H9 (cell line): Measurements from ENCODE around the gene SRSF7. TPM values are rescaled to one million over a fixed set of nuclear protein-coding genes. Genes with fewer than 3 reads are reported as not detected.

Source experiments
- DNase-seq: peaks from one replicate; pipeline ENCODE4 v3.0.0-alpha.2; 2017
- H2AFZ ChIP-seq: one replicate; pipeline ENCODE4 v1.6.1; 2013; ENCODE audit warnings: mild to moderate bottlenecking, low read length, control low read depth, moderate library complexity
- H2AK5ac ChIP-seq: 2 replicates; pipeline ENCODE4 v1.6.1; 2013; ENCODE audit warnings: low read length, control low read depth, mixed read lengths; ENCODE audit not compliant: insufficient read length
- H2BK120ac ChIP-seq: one replicate; pipeline ENCODE4 v1.6.1; 2013; ENCODE audit warnings: low read depth, mild to moderate bottlenecking, low read length, control low read depth, inconsistent platforms; ENCODE audit not compliant: poor library complexity, severe bottlenecking
- H2BK12ac ChIP-seq: 2 replicates; pipeline ENCODE4 v1.6.1; 2013; ENCODE audit warnings: low read length, control low read depth, mixed read lengths, low read depth; ENCODE audit not compliant: insufficient read length
- H2BK15ac ChIP-seq: 2 replicates; pipeline ENCODE4 v1.6.1; 2013; ENCODE audit warnings: low read depth, low read length, control low read depth
- H2BK20ac ChIP-seq: one replicate; pipeline ENCODE4 v1.6.1; 2013; ENCODE audit warnings: low read depth, mild to moderate bottlenecking, low read length, control low read depth, inconsistent platforms; ENCODE audit not compliant: poor library complexity, severe bottlenecking
- H2BK5ac ChIP-seq: 2 replicates; pipeline ENCODE4 v1.6.1; 2013; ENCODE audit warnings: low read length, control low read depth, mixed read lengths; ENCODE audit not compliant: insufficient read length
- H3K14ac ChIP-seq: 2 replicates; pipeline ENCODE4 v1.6.1; 2013; ENCODE audit warnings: low read length, control low read depth; ENCODE audit not compliant: insufficient read depth
- H3K18ac ChIP-seq: 2 replicates; pipeline ENCODE4 v1.6.1; 2013; ENCODE audit warnings: low read depth, mild to moderate bottlenecking, mixed read lengths, low read length, control low read depth; ENCODE audit not compliant: insufficient read length
- H3K23ac ChIP-seq: 2 replicates; pipeline ENCODE4 v1.6.1; 2013; ENCODE audit warnings: low read length, control low read depth, mixed read lengths, low read depth; ENCODE audit not compliant: insufficient read length
- H3K23me2 ChIP-seq: 2 replicates; pipeline ENCODE4 v1.6.1; 2013; ENCODE audit warnings: low read depth, mild to moderate bottlenecking, mixed read lengths, low read length, control low read depth; ENCODE audit not compliant: insufficient read length, poor library complexity, severe bottlenecking
- H3K27ac ChIP-seq: 2 replicates; pipeline ENCODE4 v1.5.1; 2013; ENCODE audit warnings: low read length, control low read depth, mixed read lengths, low read depth; ENCODE audit not compliant: insufficient read length
- H3K27me3 ChIP-seq: 2 replicates; pipeline ENCODE4 v1.6.1; 2013; ENCODE audit warnings: low read length, control low read depth, inconsistent platforms; ENCODE audit not compliant: insufficient read depth
- H3K4ac ChIP-seq: 2 replicates; pipeline ENCODE4 v1.6.1; 2013; ENCODE audit warnings: low read depth, mild to moderate bottlenecking, control low read depth, inconsistent platforms, low read length, moderate library complexity
- H3K4me1 ChIP-seq: 2 replicates; pipeline ENCODE4 v1.6.1; 2013; ENCODE audit warnings: low read length, control low read depth, inconsistent platforms; ENCODE audit not compliant: insufficient read depth
- H3K4me2 ChIP-seq: 2 replicates; pipeline ENCODE4 v1.6.1; 2013; ENCODE audit warnings: low read length, control low read depth, mixed read lengths; ENCODE audit not compliant: insufficient read length, insufficient read depth
- H3K56ac ChIP-seq: 2 replicates; pipeline ENCODE4 v1.6.1; 2013; ENCODE audit warnings: low read depth, mild to moderate bottlenecking, mixed read lengths, low read length, control low read depth; ENCODE audit not compliant: insufficient read length
- H3K79me1 ChIP-seq: 2 replicates; pipeline ENCODE4 v1.6.1; 2013; ENCODE audit warnings: low read depth, mild to moderate bottlenecking, moderate library complexity, low read length, control low read depth, inconsistent platforms; ENCODE audit not compliant: insufficient read depth, poor library complexity, severe bottlenecking
- H3K79me2 ChIP-seq: 2 replicates; pipeline ENCODE4 v1.6.1; 2013; ENCODE audit warnings: low read length, control low read depth, inconsistent platforms; ENCODE audit not compliant: insufficient read depth
- H3K9ac ChIP-seq: 2 replicates; pipeline ENCODE4 v1.6.1; 2013; ENCODE audit warnings: low read length, control low read depth, mixed read lengths; ENCODE audit not compliant: insufficient read length; ENCODE audit errors: extremely low read depth
- H3K9me3 ChIP-seq: one replicate; pipeline ENCODE4 v1.6.1; 2013; ENCODE audit warnings: low read depth, low read length, inconsistent platforms; ENCODE audit not compliant: control insufficient read depth
- H3T11ph ChIP-seq: one replicate; pipeline ENCODE4 v1.6.1; 2013; ENCODE audit warnings: mild to moderate bottlenecking, low read length, control low read depth, inconsistent platforms
- H4K20me1 ChIP-seq: one replicate; pipeline ENCODE4 v1.6.1; 2013; ENCODE audit not compliant: control insufficient read depth, insufficient read length, insufficient read depth
- H4K5ac ChIP-seq: 2 replicates; pipeline ENCODE4 v1.6.1; 2013; ENCODE audit warnings: low read depth, mild to moderate bottlenecking, mixed read lengths, low read length, control low read depth; ENCODE audit not compliant: insufficient read length
- H4K8ac ChIP-seq: replicated peaks from 2 replicates; pipeline ENCODE4 v1.6.1; 2013; ENCODE audit warnings: low read length, control low read depth, mixed read lengths, low read depth; ENCODE audit not compliant: insufficient read length
- H4K91ac ChIP-seq: 2 replicates; pipeline ENCODE4 v1.6.1; 2013; ENCODE audit warnings: low read depth, mild to moderate bottlenecking, moderate library complexity, mixed read lengths, low read length, control low read depth; ENCODE audit not compliant: insufficient read length
- H3K27ac Mint-ChIP-seq, 3 experiments: 2 replicates in 2 of 3; 3 replicates in 1 of 3; pipeline ENCODE4 v1.8.0; 2020 to 2021; ENCODE audit warnings: mixed read lengths in 3 of 3, mild to moderate bottlenecking in 1 of 3, moderate library complexity in 1 of 3
- H3K27me3 Mint-ChIP-seq: 2 replicates; pipeline ENCODE4 v1.8.0; 2021; ENCODE audit warnings: low read depth, mild to moderate bottlenecking, moderate library complexity, mixed read lengths
- H3K36me3 Mint-ChIP-seq, 3 experiments: 2 replicates in 2 of 3; 3 replicates in 1 of 3; pipeline ENCODE4 v1.8.0; 2020 to 2021; ENCODE audit warnings: low read depth in 3 of 3, mixed read lengths in 3 of 3; ENCODE audit not compliant: insufficient read depth in 1 of 3
- H3K4me1 Mint-ChIP-seq, 2 experiments: 2 replicates each; pipeline ENCODE4 v1.8.0; 2020; ENCODE audit warnings: mixed read lengths in 2 of 2
- H3K4me3 Mint-ChIP-seq, 2 experiments: 2 replicates in 1 of 2; 3 replicates in 1 of 2; pipeline ENCODE4 v1.8.0; 2020 to 2021; ENCODE audit warnings: mild to moderate bottlenecking in 2 of 2, mixed read lengths in 2 of 2, moderate library complexity in 1 of 2
- H3K9me3 Mint-ChIP-seq, 2 experiments: 2 replicates in 1 of 2; 3 replicates in 1 of 2; pipeline ENCODE4 v1.8.0; 2020; ENCODE audit warnings: mild to moderate bottlenecking in 2 of 2, mixed read lengths in 2 of 2, moderate library complexity in 1 of 2
- CTCF ChIP-seq: fragments of 200-600 bp; sonication (generic); conservative IDR thresholded peaks from 3 replicates; pipeline ENCODE4 v1.8.0; 2021; ENCODE audit warnings: antibody characterized with exemption, mild to moderate bottlenecking
- WGBS: extraction: QIAGEN DNeasy Blood & Tissue Kit; methylation state at CpG from one replicate; pipeline ENCODE4 v1.1.7; 2013; ENCODE audit warnings: missing lambda C conversion rate, low lambda C conversion rate, mixed read lengths; ENCODE audit not compliant: insufficient read length; ENCODE audit errors: extremely low coverage; 5-methylcytosine and 5-hydroxymethylcytosine counted together
- total RNA-seq: library from RNA; stranded (reverse); gene quantifications from 2 replicates; pipeline ENCODE4 v1.2.1, GENCODE V29; 2021

The SRSF7 gene
- total RNA-seq, 1 experiment from 2014 or later, result 576 TPM

GRCh38 chr2:38702413-38702812 is 48.7 kb downstream of the SRSF7 start:
- Histone ChIP-seq H4K5ac (no peak overlapping the region), H2AFZ (no peak overlapping the region), H3K14ac (no peak overlapping the region), H2BK20ac (no peak overlapping the region), H3K9me3 (no peaks in the 10 kb centered on the region), H2BK12ac (no peak overlapping the region), H2BK120ac (no peak overlapping the region), H2BK5ac (no peak overlapping the region), H2AK5ac (no peak overlapping the region), H4K8ac (no peak overlapping the region), H3K4me1 (no peaks in the 10 kb centered on the region), H3K4me2 (no peak overlapping the region), H3K56ac (no peak overlapping the region), H3K23me2 (no peaks in the 10 kb centered on the region), H3K18ac (no peak overlapping the region), H3K23ac (no peak overlapping the region), H3K79me1 (no peaks in the 10 kb centered on the region), H3K27ac (no peak overlapping the region), H3K9ac (no peak overlapping the region), H3T11ph (no peak overlapping the region), H4K20me1 (no peaks in the 10 kb centered on the region), H3K27me3 (no peaks in the 10 kb centered on the region), H3K4ac (no peak overlapping the region), H2BK15ac (no peak overlapping the region), H3K79me2 (no peaks in the 10 kb centered on the region), H4K91ac (no peak overlapping the region)
- H3K27ac Mint-ChIP-seq, result no peak overlapping the region
- WGBS, result no CpG with 5 or more reads among the region's 1 CpG
- no peaks in the 10 kb centered on the region for H3K4me1 Mint-ChIP-seq
- H3K4me3 Mint-ChIP-seq, result no peak overlapping the region
- no peak for TF ChIP-seq CTCF
- DNase-seq, result no peak
- no peaks in the 10 kb centered on the region for H3K36me3 Mint-ChIP-seq
- no peaks in the 10 kb centered on the region for H3K27me3 Mint-ChIP-seq
- no peaks in the 10 kb centered on the region for H3K9me3 Mint-ChIP-seq
